ENCODE measurements around the gene OPRL1.

GRCh38 chr20:64145458-64146300 is 65.8 kb downstream of the OPRL1 start:
- TF ChIP-seq, protein P1, sequence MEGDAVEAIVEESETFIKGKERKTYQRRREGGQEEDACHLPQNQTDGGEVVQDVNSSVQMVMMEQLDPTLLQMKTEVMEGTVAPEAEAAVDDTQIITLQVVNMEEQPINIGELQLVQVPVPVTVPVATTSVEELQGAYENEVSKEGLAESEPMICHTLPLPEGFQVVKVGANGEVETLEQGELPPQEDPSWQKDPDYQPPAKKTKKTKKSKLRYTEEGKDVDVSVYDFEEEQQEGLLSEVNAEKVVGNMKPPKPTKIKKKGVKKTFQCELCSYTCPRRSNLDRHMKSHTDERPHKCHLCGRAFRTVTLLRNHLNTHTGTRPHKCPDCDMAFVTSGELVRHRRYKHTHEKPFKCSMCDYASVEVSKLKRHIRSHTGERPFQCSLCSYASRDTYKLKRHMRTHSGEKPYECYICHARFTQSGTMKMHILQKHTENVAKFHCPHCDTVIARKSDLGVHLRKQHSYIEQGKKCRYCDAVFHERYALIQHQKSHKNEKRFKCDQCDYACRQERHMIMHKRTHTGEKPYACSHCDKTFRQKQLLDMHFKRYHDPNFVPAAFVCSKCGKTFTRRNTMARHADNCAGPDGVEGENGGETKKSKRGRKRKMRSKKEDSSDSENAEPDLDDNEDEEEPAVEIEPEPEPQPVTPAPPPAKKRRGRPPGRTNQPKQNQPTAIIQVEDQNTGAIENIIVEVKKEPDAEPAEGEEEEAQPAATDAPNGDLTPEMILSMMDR (IDR thresholded peaks at IDR 0.05) = no peak
- no peak for TF ChIP-seq POLR2AphosphoS5 (IDR thresholded peaks at IDR 0.05)
- no peak for TF ChIP-seq POLR2A (IDR thresholded peaks at IDR 0.05)
